ENCODE results near the gene SLC9A9.

GRCh38 chr3:143731776-143732175 is 116.5 kb downstream of the SLC9A9 start:
- no peak for TF ChIP-seq POLR2A (IDR thresholded peaks at IDR 0.05)
- no peak for TF ChIP-seq CTCF (IDR thresholded peaks at IDR 0.05)
- TF ChIP-seq POLR2AphosphoS5 (IDR thresholded peaks at IDR 0.05), result no peak

All from gastroesophageal sphincter (tissue), 3 donors.